Esophagus muscularis mucosa (tissue), 3 donors: ENCODE results near the gene SPI1.

ENCODE experiments used
- POLR2A ChIP-seq: fragments of 450-650 bp; IDR thresholded peaks from one replicate; pipeline ENCODE4 v1.6.1; 2017; ENCODE audit warnings: antibody characterized with exemption, moderate library complexity, mild to moderate bottlenecking, low read depth
- POLR2AphosphoS5 ChIP-seq, 2 donors: sonication (generic); formaldehyde crosslinking; IDR thresholded peaks; one replicate each; pipeline ENCODE4 v1.6.1; 2017; ENCODE audit warnings: antibody characterized with exemption in 2 of 2
- TF ChIP-seq, protein P1 (sequence below), 3 experiments: fragments of 200-600 bp in 2 of 3; fragments of 450-650 bp in 1 of 3; sonication (generic) in 2 of 3; IDR thresholded peaks; one replicate each; pipeline ENCODE4 v1.5.1; 2017 to 2019; ENCODE audit warnings: antibody characterized with exemption in 3 of 3, mild to moderate bottlenecking in 2 of 3, moderate library complexity in 1 of 3

DNA sequence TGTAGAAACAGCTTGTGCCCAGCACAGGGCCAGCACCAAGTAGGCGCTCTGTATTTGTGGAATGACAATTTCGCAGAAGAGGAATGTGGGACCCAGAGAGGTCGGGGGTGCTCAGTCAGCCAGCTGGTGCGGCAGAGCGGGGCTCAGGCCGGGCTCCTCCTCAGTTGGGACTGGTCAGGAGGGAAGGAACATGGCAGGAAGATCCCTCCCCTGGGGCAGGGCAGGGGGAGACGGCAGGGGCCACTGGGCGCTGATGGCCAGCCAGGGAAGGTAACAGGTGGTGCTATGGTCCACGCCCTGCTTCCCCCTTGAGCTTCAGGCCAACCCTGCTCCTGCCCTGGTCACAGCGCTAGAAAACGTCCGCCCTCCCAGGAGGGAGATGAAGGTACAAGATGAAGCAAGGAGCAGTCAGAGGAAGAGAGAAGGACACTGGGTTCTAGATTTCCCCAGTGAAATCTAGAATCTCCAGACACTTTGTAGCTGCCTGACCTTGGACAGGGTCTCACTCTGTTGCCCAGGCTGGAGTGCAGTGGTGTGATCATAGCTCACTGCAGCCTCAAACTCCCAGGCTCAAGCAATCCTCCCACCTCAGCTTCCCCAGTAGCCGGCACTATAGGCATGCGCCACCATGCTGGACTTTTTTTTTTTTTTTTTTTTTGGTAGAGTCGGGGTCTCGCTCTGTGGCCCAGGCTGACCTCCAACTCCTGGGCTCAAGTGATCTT, 13.5 kb upstream of the SPI1 start:
- TF ChIP-seq POLR2A (no peak), POLR2AphosphoS5 (IDR thresholded peaks at IDR 0.05) (no peak)
- TF ChIP-seq, protein P1, sequence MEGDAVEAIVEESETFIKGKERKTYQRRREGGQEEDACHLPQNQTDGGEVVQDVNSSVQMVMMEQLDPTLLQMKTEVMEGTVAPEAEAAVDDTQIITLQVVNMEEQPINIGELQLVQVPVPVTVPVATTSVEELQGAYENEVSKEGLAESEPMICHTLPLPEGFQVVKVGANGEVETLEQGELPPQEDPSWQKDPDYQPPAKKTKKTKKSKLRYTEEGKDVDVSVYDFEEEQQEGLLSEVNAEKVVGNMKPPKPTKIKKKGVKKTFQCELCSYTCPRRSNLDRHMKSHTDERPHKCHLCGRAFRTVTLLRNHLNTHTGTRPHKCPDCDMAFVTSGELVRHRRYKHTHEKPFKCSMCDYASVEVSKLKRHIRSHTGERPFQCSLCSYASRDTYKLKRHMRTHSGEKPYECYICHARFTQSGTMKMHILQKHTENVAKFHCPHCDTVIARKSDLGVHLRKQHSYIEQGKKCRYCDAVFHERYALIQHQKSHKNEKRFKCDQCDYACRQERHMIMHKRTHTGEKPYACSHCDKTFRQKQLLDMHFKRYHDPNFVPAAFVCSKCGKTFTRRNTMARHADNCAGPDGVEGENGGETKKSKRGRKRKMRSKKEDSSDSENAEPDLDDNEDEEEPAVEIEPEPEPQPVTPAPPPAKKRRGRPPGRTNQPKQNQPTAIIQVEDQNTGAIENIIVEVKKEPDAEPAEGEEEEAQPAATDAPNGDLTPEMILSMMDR (IDR thresholded peaks at IDR 0.05): no peak
